ENCODE results near the gene TSN. TPM values are rescaled to one million over a fixed set of nuclear protein-coding genes. Genes with fewer than 3 reads are reported as not detected.
A peak's percentile ranks its signal among the peaks of the same experiment; 100 is the strongest.
"Not testable (repeated sequence)": the region's sequence is repeated elsewhere in the genome, so short reads cannot be mapped to it uniquely, and the experiment has no call there.

The TSN gene
- total RNA-seq, 1 donor from 2014 or later, result 42.6 TPM

GRCh38 chr2:121710470-121711170, 44.8 kb upstream of the TSN start:
- intact Hi-C loops (cut with micrococcal nuclease), result no loop called here
- Histone ChIP-seq H3K27me3 (ENCODE audit: low read depth) (no peaks in the 10 kb centered on the region), H3K4me1 (no peaks in the 10 kb centered on the region), H3K36me3 (no peaks in the 10 kb centered on the region), H3K27ac (replicated peaks) (no peak overlapping the region), H3K9me3 (replicated peaks) (no peaks in the 10 kb centered on the region), H3K4me3 (no peak overlapping the region)
- no peak for DNase-seq
- no peak for TF ChIP-seq CTCF (IDR thresholded peaks at IDR 0.05; ENCODE audit: borderline replicate concordance)

- H3K27me3 ChIP-seq (ENCODE audit: low read depth); H3K9me3 ChIP-seq (replicated peaks); DNase-seq; H3K4me1 ChIP-seq; H3K27ac ChIP-seq (replicated peaks); H3K36me3 ChIP-seq; intact Hi-C loops (cut with micrococcal nuclease); H3K4me3 ChIP-seq: not testable (repeated sequence)
Measured at GRCh38 chr2:121711481-121711880, 44.0 kb upstream of the TSN start.

GRCh38 chr2:121716126-121716525, 39.3 kb upstream of the TSN start:
- intact Hi-C loops (cut with micrococcal nuclease), result loop anchor here (5.0 kb wide), 1 partner anchor 314 kb away; no protein-coding TSS in a partner anchor
- Histone ChIP-seq H3K4me3 (no peak overlapping the region), H3K36me3 (no peaks in the 10 kb centered on the region), H3K27ac (replicated peaks) (peak overlapping the region; percentile 42), H3K4me1 (peaks cover 16% of the 10 kb centered on the region), H3K9me3 (replicated peaks) (no peaks in the 10 kb centered on the region), H3K27me3 (ENCODE audit: low read depth) (no peaks in the 10 kb centered on the region)
- no peak for TF ChIP-seq CTCF (IDR thresholded peaks at IDR 0.05; ENCODE audit: borderline replicate concordance)
- no peak for DNase-seq

- H3K36me3 ChIP-seq, result no peaks in the 10 kb centered on the region
- peaks cover 24% of the 10 kb centered on the region for H3K4me1 ChIP-seq
- H3K27ac ChIP-seq (replicated peaks), result no peak overlapping the region
- no peak for DNase-seq
- H3K4me3 ChIP-seq, result no peak overlapping the region
- H3K27me3 ChIP-seq (ENCODE audit: low read depth), result no peaks in the 10 kb centered on the region
- H3K9me3 ChIP-seq (replicated peaks), result no peaks in the 10 kb centered on the region
- intact Hi-C loops (cut with micrococcal nuclease), result loop anchor here (5.0 kb wide), 1 partner anchor 315 kb away; no protein-coding TSS in a partner anchor
- TF ChIP-seq CTCF (IDR thresholded peaks at IDR 0.05; ENCODE audit: borderline replicate concordance), result no peak
Measured at GRCh38 chr2:121717529-121717928, 37.9 kb upstream of the TSN start.

- H3K4me3 ChIP-seq, result no peak overlapping the region
Measured at GRCh38 chr2:121721926-121722325, 33.5 kb upstream of the TSN start.

More at GRCh38 chr2:121721926-121722325, 33.5 kb upstream of the TSN start:
- Histone ChIP-seq H3K4me1 (peaks cover 16% of the 10 kb centered on the region), H3K27me3 (ENCODE audit: low read depth) (no peaks in the 10 kb centered on the region), H3K27ac (replicated peaks) (no peak overlapping the region), H3K36me3 (peaks cover 9% of the 10 kb centered on the region), H3K9me3 (replicated peaks) (no peaks in the 10 kb centered on the region)
- no peak for TF ChIP-seq CTCF (IDR thresholded peaks at IDR 0.05; ENCODE audit: borderline replicate concordance)
- no peak for DNase-seq
- intact Hi-C loops (cut with micrococcal nuclease), result no loop called here

All from left ventricle myocardium inferior (tissue), 1 donor.